GM21576 (cell line): Measurements from ENCODE around the gene PPP1R9B.

Experiments
- ATAC-seq: cut with Tn5 transposase; IDR thresholded peaks from one replicate; pipeline ENCODE4 v1.9.1; 2021; ENCODE audit warnings: mild to moderate bottlenecking, moderate library complexity; ENCODE audit not compliant: unreplicated experiment

Gene PPP1R9B

GRCh38 chr17:50129353-50129727 lies 21.1 kb downstream of the PPP1R9B start:
- ATAC-seq = no peak

- no peak for ATAC-seq
These were observed 21.8 kb downstream of the PPP1R9B start for GRCh38 chr17:50128441-50129352.

GRCh38 chr17:50127697-50128361 lies 22.6 kb downstream of the PPP1R9B start:
- no peak for ATAC-seq

DNA sequence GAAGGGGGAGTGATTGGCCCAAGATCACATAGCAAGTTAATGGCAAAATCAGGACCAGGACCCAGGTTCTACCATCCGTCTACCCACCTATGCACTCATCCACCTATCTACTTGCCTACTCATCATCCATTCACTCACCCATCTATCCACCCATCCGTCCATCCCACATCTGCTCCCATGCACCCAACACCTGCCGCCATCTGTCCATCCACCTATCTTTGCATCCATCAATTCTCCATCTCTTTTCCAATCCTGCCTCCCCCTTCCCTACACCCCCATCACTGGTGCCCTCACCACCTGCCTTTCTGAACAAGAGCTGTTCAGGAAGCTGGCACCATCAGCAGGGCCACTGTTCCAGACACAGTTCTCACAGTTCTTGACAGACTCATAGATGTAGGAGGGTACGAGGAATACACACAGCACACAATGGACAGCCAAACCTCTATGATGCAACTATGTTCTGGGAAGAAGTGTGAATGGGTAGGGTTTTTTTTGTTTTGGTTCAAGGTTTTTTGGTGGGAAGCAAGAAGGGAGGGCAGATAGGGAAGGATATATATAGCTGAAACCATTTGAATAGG lies 25.0 kb downstream of the PPP1R9B start:
- ATAC-seq = no peak

GRCh38 chr17:50123649-50124349 lies 26.7 kb downstream of the PPP1R9B start:
- no peak for ATAC-seq

DNA sequence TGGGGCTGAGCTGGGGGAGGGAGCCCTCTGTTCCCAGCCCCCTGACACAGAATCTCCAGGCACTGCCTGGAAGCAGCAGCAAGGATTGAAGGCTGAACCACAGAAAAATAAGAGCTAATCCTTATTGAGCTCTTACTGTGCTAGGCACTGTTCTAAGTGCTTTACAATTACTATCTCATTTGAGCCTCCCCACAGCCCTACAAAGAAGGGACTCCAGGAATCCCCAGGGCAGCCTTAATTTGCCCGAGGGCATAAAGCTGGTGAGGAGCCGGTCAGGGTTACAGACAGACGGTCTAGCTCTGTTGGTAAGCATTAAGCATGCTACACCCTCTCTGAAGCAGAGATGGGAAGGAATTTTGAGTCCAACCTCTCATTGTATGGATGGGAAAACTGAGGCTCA lies 27.5 kb downstream of the PPP1R9B start:
- no peak for ATAC-seq

DNA sequence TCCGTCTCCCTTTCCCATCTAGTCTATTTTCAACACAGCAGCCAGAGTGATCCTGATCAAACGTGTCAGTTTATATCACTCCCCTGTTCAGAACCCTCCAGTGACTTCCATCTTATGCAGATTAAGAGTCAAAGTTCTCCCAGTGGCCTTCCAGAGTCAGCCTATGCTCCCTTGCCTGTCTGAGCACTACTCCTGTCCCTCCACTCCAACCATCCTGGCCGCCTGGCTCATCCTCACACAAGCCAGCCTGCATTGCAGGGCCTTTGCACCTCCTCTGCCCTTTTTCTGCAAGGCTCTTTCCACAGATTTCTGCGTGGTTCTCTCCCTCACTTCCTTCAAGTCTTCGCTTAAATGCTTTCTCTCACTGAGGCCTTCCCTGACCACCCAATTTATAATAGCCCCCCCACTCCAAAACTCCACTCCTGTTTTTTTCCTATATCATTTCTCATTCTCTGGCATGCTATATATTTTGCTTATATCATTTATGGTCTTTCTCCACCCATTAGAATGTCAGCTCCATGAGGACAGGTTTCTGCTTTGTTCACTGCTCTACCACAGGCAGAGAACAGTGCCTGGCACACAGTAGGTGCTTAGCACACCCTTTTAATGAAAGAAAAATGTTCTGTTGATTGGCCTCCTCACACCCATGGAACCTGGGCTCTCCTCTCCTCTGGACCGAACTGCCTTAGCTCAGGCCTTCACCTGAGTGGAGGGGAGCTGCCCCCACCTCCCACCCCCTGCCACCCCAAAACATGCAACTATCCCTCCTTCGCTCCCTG lies 29.8 kb downstream of the PPP1R9B start:
- no peak for ATAC-seq

DNA sequence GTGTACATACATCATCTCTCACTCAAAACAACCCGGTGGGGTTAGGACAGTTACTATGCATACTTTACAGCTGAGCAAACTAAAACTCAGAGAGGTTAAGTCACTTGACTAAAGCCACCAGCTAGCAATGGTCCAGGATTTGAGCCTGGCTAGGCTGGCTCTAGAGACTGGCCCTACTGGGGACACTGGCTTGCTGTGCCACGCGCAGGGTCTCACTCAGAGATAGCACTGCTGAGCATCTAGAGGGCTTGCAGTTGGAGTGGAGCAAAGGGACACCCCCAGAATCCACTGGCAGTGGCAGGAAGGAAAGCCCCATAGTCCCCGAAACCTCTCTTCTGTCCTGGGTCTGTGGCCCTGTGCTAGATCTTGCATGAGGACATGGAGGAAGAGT lies 31.7 kb downstream of the PPP1R9B start:
- no peak for ATAC-seq

DNA sequence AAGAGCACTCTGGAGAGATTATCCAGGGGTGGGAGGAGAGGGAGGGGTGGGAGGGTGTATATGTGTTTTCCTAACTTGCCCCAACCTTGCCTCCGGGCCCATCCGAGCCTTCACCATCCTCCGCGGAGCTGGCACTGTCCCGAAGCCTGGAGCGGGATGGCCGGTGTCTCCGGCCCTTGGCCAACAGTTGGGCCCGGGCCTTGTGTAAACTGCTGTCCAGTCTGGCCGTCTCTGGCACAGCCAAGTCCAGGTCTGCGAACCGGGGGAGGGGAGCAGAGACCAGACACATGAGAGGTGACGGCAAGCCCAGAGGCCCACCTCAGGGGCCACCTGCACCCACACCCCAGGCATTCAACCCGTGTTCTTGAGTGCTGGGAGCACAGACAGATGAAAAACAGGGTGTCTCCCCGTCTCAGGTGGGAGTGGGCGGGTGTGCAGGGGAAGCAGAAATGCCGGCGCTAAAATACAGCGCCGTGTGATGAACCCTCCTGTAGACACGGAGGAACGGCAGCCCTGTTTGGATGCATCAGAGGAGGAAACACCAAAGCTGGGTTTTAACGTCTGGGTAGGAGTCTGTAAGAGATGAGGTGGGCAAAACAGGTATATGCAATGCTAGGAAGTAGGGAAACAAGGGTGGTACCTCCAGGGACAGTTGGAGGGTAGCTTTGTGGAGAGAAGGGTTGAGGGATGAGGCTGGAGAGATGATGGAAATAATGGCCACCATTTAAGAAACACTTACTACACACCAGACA lies 32.2 kb downstream of the PPP1R9B start:
- ATAC-seq = no peak

DNA sequence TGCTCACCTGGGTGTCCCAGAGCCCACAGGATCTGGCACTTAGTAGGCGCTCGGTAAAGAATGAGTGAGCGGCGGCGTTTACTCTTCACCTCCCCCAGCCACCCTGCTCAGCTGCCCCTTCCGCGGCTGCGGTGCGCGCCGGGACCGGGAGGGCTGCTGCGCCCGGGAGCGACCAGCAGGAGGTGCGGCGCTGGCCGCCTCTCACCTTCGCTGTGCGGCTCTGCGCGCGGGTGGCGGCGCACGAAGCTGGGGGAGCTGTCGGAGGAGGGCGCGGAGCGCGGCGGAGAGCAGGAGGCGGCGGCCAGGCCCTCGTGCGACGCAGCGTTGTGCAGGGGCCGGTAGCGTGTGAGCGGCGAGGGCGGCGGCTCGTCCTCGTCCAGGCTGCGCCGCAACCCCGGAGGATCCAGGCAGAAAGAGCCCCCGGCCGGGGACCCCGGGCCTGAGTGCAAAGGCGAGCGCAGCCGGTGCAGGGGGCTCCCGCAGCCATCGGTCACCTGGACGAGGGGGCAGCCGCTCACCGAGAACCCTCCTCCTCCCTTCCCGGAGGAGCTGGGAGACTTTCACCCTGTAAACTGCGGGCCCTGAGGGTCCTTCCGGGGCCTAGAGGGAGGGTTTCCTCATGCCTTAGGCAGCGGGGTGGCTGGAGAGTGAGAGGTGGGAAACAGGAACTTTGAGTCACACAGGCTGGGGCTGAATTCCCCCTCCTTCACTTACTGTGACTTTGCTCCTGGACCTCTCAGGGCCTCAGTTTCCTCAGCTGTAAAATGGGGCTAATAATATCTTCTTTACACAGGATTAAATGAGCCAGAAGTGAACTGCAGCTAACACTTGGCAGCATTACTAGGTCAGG lies 33.0 kb downstream of the PPP1R9B start:
- ATAC-seq = no peak

DNA sequence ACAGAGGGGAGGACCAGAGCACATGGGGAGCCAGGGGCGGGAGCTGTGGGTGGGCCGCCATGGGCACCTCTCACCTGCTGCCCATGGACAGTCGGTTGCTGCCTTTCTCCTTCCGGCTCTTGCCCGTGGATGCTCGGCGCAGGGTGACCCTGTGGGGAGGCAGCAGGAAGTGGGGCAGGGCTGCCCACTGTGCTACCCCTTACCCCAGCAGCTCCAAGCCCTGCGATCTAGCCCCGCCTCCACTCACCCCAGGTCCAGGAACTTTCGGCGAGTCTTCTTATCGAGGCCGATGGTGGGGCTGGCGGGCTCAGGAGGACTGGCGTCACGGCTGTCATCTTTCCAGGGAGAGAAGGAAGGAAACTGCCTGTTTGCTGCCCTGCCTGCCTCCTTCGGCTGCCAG lies 34.7 kb downstream of the PPP1R9B start:
- no peak for ATAC-seq

DNA sequence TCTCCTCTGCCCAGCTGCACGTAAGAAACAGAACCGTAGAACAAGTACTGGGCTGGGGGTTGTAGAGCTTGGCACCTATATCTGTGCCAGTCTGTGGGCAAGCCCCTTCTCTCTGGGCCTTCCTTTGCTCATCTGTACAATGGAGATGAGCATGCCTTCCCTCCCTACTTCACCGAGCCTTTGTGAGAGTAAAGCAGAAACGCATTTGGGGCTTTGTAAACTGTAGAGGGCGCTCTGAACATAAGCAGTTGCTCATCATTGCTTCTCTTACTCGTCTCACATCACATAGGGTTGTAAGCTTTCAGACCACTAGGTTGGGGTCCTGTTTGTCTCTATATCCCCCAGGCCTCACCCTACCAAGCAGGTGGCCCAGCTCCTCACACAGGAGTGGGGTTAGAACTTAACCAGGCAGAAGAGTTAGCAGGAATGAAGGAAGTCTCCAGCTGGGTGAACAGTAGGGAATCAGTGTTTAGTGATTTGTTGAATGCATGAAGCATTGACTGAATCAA lies 35.6 kb downstream of the PPP1R9B start:
- no peak for ATAC-seq

GRCh38 chr17:50114401-50114800 lies 36.1 kb downstream of the PPP1R9B start:
- no peak for ATAC-seq

- no peak for ATAC-seq
These were observed 36.7 kb downstream of the PPP1R9B start for GRCh38 chr17:50113624-50114320.

DNA sequence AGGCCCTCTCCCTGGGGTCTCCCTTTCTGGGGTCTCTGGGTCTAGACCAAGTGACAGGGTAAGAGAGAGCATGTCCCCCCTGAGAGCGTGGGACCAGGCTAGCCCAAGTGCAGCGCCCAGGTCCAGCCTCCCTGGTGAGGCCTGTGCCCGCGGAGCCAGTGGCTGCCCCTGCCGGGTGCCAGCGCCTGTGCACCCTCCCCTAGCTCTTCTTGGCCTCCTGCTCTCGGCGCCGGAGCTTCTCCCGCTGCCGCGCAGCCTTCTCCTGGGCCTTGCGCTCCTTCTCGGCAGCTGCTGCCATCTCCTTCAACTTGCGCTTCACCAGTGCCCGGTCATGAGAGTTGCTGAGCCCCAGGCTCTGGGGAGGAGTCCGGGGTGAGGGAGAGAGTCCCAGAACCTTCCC lies 37.8 kb downstream of the PPP1R9B start:
- no peak for ATAC-seq

DNA sequence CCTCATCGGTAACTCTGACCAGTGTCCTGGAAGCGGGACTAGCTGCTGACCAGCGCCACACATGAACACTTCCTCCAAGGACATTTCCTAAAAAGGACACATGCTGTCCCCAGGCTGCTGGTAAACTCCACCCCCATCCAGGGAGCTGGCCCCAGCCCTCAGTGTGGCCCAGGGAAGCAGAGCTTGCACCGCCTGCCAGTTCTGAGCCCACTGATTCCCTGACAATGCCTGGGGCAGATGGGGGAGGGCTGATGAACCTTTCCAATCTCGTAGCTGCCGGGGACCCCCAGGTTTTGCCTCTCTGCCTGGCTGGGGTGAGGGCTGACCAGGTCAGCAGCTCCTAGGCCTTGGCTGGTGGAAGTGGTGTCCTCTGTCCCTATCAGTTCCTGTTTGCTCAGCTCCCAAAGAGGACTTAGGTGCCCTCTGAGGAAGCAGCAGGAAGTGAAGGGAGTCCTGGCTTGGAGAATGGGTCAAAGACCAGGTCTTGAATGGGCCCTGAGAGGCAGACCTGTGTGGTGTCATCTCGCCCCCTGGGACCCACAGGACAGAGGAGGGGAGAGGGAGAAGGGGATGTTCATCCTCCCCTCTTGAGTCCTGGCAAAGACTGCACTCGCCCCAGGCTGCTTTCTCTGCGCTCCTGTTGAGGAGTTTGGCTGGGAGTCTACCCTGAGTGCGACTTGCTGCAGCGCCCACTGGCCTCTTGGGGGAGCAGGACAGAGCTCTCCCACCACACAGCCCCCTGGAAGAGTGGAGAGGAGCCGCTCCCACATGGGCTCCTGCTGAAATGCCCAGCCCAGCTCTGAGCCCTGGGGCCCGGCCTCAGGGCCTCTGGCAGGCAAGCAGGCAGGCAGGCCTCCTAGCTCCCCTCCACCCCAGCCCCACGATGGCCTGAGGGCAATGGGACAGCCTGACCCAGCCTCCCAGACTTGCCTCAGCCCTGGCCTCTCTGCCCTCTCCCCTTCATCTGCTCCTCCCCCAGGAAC lies 38.5 kb downstream of the PPP1R9B start:
- no peak for ATAC-seq
